Measurements from ENCODE around the gene C1QTNF6.

The C1QTNF6 gene

DNA sequence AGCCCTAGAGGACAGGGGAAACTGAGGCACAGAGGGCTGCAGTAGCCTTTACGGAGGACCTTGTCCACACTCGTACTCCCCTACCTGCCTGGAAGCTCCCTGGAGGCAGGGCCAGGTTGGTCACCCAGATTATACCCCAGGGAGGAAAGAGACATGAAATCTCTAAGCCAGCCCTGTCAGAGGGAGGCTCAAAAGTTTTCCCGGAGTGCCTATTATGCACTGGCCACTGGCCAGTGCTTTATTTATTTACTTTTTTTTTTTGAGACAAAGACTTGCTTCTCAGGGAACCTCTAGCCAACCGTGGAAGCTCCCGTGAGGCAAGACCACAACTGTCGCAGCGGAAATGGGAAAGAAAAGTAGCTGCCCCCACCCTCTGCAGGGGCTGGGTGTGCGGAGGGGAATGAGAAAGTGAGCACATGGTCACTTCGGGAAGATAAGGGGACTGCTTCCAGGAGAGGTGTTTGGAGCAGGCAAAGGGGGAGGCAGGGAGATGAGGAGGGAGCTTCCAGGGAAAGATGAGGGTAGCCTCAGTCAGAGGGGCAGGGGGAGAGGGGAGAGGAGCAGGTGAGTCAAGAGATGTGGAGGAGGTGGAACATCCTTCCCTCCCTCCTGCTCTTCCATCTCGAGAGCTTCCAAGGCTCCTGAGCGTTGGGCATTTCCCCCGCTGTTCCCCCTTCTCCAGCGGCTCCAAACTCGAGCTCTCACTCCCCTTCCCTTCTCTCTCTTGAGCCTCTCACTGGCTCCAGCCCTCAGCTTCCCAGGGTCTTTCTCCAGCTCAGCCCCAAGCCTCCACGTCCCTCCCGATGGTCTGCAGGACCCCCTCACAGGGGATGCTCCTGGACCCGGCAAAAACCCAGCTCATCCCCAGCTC lies 42.6 kb downstream of the C1QTNF6 start:
- no peak for DNase-seq
- TF ChIP-seq POLR2A (IDR thresholded peaks at IDR 0.05; ENCODE audit: low read length): no peak
- no peak for TF ChIP-seq GATA1 (IDR thresholded peaks at IDR 0.05; ENCODE audit: low read depth, low read length)

- TF ChIP-seq POLR2A (IDR thresholded peaks at IDR 0.05; ENCODE audit: low read length): no peak
- no peak for TF ChIP-seq GATA1 (IDR thresholded peaks at IDR 0.05; ENCODE audit: low read depth, low read length)
- DNase-seq: no peak
Observed at GRCh38 chr22:37144180-37144554, 43.9 kb downstream of the C1QTNF6 start.

DNA sequence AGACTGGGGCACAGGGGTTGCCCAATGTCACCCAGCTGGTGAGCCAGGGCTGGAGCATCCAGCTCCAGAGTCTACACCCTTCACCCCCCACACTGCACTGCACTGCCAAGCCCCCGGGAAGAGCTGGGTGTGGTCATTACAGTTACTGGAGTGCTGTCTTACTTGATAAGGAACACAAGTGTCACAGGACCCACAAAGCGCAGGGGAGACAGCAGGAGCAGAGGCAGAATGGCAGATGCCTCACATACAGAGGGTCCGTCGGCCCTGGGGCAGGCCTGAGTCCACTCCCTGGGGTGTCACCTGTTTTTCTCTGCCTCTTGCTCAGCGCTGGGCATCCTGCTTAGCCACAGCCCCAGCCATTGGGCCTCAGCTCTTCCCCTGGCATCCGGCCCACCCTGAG lies 46.1 kb downstream of the C1QTNF6 start:
- DNase-seq: peak; percentile 78 to 90
- peak; percentile 73 for TF ChIP-seq POLR2A (IDR thresholded peaks at IDR 0.05; ENCODE audit: low read length)
- TF ChIP-seq GATA1 (IDR thresholded peaks at IDR 0.05; ENCODE audit: low read depth, low read length): no peak

- no peak for TF ChIP-seq POLR2A (IDR thresholded peaks at IDR 0.05; ENCODE audit: low read length)
- TF ChIP-seq GATA1 (IDR thresholded peaks at IDR 0.05; ENCODE audit: low read depth, low read length): no peak
Observed at GRCh38 chr22:37141476-37141875, 46.6 kb downstream of the C1QTNF6 start.

GRCh38 chr22:37140686-37141323 lies 47.2 kb downstream of the C1QTNF6 start:
- no peak for DNase-seq
- TF ChIP-seq POLR2A (IDR thresholded peaks at IDR 0.05; ENCODE audit: low read length): no peak
- no peak for TF ChIP-seq GATA1 (IDR thresholded peaks at IDR 0.05; ENCODE audit: low read depth, low read length)

More at GRCh38 chr22:37141476-37141875, 46.6 kb downstream of the C1QTNF6 start:
- no peak for DNase-seq

GRCh38 chr22:37139762-37140161 lies 48.3 kb downstream of the C1QTNF6 start:
- no peak for TF ChIP-seq GATA1 (IDR thresholded peaks at IDR 0.05; ENCODE audit: low read depth, low read length)
- no peak for TF ChIP-seq POLR2A (IDR thresholded peaks at IDR 0.05; ENCODE audit: low read length)

DNA sequence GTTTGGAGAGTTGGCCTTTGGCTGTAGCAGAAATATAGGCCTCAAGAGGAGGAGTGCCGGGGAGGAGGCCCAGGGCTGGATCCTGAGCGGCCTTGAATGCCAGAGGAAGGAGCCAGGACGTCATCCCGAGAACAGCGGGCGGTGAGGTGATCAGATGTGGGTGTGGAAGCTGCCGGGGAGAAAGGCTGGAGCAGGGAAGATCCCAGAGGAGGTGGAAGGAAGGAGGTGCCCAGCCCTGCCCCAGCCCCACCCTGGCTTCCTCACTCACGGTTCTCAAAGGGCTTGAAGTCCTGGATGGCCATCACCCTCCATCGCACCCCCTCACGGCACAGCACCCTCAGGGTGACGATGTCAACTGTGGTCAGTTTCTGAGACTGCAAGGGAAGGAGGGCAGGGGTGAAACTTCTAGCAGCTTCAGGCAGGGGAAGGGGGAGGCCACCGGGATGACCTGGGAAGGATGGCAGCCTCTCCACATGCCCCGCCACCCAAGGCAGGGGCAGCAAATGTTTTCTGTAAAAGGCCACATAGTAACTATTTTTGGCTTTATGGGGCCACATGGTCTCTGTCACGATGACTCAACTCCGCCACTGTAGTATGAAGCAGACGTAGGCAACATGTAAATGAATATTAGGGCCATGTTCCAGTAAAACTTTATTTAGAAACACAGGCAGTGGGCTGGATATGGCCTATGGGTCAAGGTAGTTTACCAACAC lies 49.0 kb downstream of the C1QTNF6 start:
- TF ChIP-seq POLR2A (IDR thresholded peaks at IDR 0.05; ENCODE audit: low read length) (no peak), GATA1 (IDR thresholded peaks at IDR 0.05; ENCODE audit: low read depth, low read length) (no peak)
- no peak for DNase-seq

More at GRCh38 chr22:37139762-37140161, 48.3 kb downstream of the C1QTNF6 start:
- peak in 1 of 2 experiments; percentile 23 for DNase-seq

DNA sequence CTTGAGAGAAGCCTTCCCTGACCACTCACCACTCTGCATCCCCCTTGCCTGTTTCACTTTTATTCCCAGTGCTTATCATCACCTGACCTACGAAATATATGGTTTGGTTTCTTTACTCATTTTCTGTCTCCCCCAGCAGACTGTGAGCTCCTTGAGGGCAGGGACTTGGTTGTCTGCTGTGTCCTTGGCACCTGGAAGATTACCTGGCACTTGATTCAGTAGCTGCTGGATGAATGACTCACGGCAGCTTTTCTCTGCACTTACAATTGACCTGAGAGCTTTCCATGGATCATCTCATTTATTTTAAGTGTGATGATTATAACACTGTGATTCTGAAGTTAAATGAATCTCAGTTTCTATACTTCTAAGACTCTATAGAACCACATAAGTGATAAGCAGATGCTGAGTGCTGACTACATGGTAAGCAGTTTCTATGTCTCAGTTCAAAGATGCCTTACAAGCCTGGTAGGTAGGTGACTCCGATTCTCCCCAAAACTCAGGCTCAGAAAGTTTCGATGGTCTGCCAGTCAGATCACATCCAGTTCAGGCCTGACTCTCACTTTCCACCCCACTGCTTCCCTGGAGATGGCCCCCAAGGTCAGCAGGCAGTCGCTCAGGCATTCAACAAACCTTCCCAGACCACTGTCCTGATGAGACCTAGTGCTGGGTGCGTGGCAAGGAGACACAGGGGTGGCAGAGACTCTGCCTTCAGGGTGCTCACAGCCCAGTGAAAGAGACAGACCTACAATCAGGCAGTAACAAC lies 50.0 kb downstream of the C1QTNF6 start:
- TF ChIP-seq POLR2A (IDR thresholded peaks at IDR 0.05; ENCODE audit: low read length) (no peak), GATA1 (IDR thresholded peaks at IDR 0.05; ENCODE audit: low read depth, low read length) (no peak)
- no peak for DNase-seq

DNA sequence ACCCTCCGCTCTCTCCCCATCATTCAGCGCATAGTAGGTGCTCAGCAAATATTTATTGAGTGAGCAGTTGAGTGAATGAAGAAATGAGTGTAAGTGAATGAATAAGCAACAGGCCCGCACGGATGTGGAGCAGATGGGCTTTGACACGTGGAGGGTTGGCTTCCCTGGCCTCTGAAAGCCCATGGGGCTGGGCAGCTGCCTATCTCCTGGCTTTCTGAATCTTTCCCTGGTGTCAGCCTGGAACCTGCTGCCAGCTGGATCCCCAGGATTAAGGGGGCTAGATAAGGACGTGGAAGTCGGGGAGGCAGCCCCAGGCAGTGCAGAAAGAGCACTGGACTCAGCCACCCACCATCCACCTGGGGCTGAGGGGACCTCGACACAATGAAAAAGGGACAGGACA lies 50.9 kb downstream of the C1QTNF6 start:
- TF ChIP-seq GATA1 (IDR thresholded peaks at IDR 0.05; ENCODE audit: low read depth, low read length) (no peak), POLR2A (IDR thresholded peaks at IDR 0.05; ENCODE audit: low read length) (no peak)
- no peak for DNase-seq

DNA sequence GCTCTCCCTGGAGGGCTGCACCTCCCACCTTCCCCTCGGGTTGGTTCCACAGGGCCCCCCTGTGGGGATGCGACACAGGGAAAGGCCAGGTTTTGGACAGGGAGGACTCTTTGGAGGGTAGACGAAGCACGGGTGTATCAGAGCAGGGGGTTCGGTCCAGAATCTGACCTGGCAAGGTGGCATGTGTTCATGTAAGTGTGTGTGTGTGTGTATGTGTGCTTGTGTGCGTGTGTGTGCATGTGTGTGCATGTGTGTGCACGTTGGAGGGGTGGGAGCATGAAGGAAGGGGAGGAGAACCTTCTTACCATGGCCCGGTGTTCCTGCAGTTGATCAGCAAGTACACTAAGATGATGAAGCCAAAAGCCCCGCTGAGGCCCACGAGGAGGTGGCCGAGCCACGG lies 53.0 kb downstream of the C1QTNF6 start:
- TF ChIP-seq POLR2A (IDR thresholded peaks at IDR 0.05; ENCODE audit: low read length) (no peak), GATA1 (IDR thresholded peaks at IDR 0.05; ENCODE audit: low read depth, low read length) (no peak)

DNA sequence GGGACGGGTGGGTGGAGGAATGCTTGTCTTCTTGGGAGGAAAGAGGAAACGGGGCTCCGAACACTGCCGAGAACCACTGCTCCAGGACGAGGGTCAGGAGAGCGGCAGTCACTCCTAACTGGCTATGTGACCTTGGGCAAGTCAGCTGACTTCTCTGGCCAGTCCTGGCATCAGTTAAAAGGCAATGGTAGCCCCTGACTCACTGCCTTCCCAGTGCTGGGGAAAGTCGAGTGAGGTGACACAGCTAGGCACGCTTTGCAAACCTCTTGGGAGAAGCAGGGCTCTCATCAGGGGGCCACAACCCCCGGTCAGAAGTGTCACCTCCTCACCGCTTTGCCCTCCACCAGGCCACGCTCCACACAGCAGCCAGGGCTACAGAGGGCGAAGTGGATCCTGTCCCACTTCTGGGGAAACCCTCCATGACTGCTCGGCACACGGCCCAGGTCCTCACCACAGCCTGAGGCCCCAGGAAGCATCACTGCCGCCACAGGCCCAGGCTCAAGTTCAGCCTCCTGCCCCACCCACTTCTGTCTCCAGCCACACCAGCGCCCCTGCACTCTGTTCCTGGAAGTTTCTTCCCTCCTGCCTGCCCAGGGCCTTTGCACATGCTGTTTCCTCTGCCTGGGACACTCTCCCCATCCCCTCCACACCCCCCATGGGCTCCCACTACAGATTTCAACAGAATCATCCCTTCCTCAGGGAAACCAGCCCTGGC lies 54.6 kb downstream of the C1QTNF6 start:
- no peak for DNase-seq
- TF ChIP-seq GATA1 (IDR thresholded peaks at IDR 0.05; ENCODE audit: low read depth, low read length) (no peak), POLR2A (IDR thresholded peaks at IDR 0.05; ENCODE audit: low read length) (no peak)

More for the DNA sequence above, 53.0 kb downstream of the C1QTNF6 start:
- DNase-seq: no peak

DNA sequence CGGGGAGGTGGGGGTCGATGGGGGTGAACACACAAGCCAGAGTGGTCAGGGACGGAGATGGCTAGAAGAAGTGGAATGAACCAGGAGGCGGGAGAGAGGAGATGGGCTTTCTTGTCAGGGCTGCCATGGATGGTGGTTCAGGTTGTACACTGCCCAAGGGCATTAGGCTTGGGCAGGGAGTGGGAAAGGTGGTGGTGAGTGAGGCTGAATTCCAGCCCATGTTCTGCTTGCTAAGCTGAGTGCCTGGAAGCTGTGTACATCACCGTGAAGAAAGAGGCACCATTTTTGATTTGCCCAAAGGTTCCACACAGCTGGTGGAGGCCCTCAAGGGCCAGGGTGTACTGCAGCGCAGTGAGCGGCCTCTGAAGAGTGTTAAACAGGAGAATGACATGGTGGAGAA lies 55.3 kb downstream of the C1QTNF6 start:
- DNase-seq: no peak
- TF ChIP-seq GATA1 (IDR thresholded peaks at IDR 0.05; ENCODE audit: low read depth, low read length) (no peak), POLR2A (IDR thresholded peaks at IDR 0.05; ENCODE audit: low read length) (no peak)
